SIG-M5 treated with dmso at 0.1 percent for 504 hours (cell line): ENCODE data around the gene GAREM2.
"Not testable (repeated sequence)": the region's sequence is repeated elsewhere in the genome, so short reads cannot be mapped to it uniquely, and the experiment has no call there.

Experiments
- DNase-seq: peaks from one replicate; lab custom pipeline; 2025; ENCODE audit not compliant: unreplicated experiment; lab: John Stamatoyannopoulos, UW

GAREM2 gene

DNA sequence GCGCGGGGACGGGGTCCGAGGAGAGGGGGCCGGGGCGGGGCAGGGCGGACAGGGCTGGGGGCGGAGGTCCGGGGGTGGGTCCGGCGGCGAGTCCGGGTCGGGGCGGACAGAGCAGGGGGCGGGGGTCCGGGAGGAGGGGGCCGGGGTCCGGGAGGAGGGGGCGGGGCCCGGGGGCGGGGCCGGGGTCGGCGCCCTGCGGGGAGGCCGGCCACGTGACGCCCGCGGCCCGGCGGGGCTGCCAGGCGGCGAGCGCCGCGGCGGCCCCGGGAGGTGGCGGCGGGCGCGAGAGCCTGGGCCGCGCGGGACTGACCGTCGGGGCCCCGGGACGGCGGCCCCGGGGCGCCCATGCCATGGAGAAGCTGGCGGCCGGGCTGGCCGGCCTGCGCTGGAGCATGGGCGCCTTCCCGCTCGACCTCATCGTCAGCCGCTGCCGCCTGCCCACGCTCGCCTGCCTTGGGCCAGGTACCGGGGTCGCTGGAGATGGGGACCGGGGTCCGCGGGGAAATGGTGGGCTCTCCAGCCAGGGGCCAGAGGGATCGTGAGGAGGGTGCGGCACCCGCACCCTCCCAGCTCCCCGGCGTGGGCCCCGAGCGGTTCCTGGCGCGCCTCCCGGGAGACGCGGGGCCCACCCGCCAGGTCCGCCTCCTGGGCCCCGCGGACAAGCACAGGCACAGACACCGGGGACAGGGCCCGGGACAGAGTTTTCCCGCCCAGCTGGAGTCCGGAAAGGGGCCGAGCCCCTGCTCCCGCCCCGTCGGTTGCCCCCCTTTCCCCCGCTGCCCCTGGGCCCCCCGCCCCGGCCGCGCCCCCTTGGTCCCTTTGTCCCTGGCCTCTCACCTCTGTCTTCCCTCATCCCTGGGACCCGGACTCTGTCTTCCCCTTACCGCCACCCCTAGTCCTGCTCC lies at the start of gene GAREM2:
TSS of gene GAREM2 (plus strand) at position 218 of the 905 bp plus-strand sequence. CDS start at position 351, 133 bp downstream.
- no peak for DNase-seq

DNA sequence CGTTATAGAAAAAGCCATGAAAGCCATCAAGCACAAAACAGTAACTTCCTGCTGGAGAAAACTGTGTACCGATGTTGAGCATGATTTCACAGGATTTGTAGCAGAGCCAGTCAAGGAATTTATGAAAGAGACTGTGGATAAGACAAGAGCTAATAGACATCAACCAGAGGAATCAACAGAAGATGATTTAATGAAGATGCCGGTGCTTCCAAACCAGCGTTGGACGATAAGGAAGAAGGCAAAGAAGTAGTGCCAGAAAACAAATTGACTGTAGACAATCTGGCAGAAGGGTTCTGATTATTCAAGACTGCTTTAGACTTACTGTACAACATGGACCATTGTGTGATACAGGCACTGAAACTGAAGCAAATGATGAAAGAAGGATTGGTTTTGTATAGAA lies 49.5 kb upstream of the GAREM2 start:
- DNase-seq, result no peak

DNA sequence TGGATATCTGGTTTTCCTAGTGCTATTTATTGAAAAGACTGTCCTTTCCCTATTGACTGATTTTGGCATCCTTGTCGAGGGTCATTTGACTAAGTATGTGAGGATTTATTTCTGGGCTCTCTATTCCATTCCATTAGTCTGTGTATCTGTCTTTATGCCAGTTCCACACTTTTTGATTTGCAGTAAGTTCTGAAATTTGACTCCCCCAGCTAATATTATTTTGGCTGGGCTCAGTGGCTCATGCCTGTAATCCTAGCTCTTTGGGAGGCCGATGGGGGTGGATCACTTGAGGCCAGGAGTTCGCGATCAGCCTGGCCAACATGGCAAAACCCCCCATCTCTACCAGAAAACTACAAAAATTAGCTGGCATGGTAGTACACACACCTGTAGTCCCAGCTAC lies 46.8 kb upstream of the GAREM2 start:
- DNase-seq, result no peak

DNA sequence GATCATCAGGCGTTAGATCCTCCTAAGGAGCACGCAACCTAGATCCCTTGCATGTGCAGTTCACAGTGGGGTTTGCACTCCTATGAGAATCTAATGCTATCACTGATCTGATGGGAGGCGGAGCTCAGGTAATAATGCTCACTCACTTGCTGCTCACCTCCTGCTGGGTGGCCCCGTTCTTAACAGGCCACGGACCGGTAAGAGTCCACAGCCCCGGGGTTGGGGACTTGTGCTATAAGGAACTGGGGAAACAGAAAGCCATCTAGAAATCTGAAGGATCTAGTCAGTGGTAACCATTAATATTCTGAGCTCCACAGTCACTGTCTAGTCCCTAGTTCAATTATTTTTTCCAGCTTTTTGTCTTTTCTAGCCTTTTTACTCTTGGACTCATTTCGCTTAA lies 44.7 kb upstream of the GAREM2 start:
- DNase-seq, result no peak

DNA sequence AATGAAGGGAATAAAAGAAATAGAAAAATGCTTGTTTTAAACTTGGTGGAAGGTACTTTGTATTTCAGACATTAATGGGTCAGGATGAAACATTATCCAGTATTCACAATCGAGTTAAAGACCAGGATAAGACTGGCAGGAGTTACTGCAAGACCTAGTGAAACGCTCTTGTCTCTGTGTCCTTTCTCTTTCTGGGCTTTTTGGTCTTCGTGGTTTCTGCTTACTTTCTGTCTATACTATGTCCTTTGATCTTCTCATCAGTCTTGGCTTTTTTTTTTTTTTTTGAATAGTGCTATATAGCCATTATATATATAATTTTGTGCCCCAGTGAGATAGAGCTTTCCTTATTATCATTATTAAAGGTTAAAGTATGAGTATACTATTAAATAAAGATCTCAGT lies 42.1 kb upstream of the GAREM2 start:
- DNase-seq, result no peak

DNA sequence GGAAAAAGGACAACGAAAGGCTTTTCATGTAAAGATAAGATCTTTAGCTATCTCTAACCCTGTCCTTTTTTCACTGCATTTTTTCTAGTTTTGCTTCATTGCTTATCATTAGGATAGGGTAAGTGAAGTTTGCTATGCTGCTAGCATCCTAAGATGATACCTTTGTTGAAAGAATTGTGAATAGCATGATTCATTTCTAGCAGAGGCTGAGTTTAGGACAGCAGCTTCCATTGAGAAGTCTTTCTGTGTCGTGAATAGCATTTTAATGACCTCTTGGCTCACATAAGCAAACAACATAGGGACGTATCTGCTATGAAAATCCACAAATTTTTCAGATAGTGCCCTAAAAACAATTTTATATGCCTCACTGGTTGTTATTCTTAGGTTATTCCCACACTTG lies 36.4 kb upstream of the GAREM2 start:
- DNase-seq, result no peak

DNA sequence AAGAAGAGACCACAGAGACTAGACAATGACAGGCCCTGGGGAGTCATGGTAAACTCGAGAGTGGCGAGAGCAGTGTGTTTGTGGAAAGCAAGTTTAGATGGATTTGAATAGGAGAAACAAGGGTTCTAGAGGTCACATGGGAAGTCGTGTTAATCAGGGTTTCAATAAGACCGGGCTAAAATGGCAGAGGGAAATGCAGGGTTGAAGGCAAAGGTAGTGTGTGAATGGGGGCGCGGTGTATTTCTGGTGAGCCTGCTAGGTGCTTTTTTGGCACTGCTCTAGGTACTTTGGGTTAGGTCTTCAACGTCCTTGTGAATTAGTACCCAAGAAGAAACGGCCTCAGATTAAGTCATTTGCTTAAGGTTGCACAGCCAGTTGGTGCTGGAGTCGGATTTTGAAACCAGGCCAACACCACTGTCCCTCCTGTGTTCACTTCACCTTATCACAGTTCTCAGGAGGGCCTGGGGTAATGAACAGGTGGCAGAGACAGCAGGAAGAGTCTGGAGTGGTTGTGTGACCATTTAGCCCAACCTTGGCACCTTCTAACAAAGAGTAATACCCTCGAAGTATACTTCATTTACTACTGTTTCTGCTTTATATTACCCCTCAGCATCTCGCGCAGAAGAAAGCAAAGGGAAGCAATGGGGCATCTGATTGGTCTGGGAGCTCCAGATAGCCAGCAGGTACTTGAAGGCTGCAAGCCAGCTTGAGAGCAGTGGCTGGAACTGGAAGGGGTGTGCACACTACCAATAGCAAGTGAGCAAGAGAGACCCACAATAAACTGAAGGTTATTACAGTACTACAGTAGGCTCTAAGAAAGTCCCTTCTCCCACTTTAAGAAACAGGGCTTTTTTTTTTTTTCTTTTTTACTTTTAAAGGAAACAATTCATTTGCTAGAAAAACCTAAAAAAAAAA lies 33.4 kb upstream of the GAREM2 start:
- DNase-seq, result no peak

DNA sequence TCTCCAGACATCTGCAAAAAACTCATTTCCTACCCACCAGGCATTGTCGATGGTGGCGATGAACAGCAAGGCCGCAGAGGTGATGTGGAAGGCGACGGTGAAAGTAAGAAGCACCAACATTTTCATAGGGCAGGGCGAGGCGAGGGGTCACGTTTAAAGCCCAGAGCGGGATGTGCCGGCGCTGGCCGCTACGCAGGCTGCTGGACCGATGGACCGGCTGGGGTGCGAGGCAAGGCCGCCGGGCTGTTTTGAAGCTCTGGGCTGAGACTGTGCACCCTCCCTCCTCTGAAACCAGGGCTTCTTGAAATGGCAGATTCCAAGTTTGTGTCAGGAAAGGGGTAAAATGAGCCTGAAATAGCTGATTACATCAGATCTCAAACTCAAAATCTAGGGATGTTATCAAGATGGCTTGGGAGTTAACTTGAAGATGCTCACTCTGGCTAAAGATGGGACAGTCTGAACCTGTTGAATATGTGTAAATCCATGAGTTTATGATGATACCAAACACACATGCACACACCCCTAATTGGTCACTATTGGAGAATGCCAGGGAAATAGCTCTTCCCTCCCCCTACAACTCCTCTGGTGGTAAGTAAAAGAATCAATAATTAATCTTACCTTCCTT lies 31.6 kb upstream of the GAREM2 start:
- DNase-seq, result no peak

DNA sequence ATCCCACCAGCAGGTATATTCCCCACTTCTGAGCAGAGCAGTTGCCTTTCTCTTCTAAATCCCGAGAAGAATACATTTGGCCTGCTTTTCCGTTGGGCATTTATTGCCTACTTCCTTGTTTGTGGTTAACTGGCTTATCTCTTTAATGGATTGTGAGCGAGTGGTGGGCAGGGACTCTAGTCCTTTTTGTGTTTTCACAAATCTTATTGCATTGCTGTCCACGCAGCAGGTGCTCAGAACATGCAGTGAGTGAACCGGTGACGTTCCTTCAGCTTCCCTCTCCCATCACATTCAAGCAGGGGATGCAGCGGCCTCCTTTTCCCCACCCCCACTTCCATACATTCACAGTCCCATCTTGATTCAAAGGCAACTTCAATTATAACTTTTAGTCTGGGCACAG lies 28.9 kb upstream of the GAREM2 start:
- peak; percentile 28 for DNase-seq

DNA sequence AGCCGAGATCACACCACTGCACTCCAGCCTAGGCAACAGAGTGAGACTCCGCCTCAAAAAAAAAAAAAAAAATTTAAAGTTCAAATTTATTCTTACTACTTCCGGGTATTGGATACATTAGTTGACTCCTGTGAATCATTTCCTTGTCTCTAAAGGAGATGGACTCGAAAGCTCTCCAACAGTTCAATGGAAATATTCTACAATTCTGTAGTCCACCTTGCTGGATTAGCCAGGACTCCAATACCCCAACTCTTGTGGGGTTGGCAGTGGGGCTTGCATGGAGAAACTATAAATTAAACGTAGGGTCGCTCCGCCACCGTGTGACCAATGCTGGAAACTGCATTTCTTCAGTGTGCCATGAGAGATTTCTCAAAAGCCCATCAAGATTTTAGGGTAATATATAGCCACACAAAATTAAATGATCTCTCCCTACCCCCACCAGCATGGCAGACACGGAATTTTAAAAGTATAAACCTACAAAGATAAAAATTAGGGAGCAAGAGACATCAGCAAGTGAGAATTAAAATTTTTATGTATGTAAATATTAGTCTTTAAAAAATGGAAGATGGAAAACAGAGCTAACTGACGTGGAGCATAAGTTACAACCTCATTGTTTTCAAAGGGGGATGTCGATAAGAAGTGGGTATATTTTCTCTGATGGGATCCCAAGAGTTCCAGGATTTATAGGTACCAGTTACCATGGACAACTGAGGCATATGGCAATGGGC lies 27.8 kb upstream of the GAREM2 start:
- peak; percentile 65 for DNase-seq

DNA sequence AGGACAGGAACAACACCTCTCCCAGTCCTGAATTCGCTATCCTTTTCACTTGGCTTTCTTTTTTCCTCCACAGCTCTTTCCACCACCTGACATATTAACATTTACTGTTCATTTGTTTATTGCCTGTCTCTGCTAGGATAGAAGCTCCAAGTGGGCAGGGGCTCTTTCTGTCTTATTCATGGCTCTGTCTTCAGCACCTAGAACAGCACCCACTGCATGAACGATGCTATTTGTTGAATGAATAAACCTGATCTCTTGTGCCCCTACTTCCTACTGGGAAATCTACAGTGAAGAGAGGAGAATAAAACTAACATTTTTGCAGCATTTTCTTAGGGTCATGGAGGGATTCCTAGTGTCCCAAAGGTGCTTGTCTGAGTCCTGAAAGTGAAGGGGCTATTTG lies 24.4 kb upstream of the GAREM2 start:
- DNase-seq, result no peak

DNA sequence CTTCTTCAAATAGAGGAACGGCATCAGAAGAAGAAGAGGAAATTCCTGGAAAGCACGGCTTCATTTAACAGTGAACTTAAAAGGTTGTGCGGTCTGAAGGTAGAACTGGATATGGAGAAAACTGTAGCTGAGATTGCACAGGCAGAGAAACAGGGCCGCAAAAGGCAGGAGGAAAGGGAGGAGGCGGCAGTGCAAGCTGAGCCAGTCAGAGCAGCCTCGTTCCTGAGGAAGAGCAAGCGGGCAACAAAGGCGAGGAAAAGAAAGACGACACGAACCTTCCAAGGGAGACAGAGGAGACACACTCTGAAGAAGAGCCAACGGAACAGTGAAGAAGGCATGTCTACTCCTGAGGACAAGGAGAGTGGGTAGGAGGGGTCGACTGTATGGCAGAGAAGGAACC lies 22.6 kb upstream of the GAREM2 start:
- no peak for DNase-seq

DNA sequence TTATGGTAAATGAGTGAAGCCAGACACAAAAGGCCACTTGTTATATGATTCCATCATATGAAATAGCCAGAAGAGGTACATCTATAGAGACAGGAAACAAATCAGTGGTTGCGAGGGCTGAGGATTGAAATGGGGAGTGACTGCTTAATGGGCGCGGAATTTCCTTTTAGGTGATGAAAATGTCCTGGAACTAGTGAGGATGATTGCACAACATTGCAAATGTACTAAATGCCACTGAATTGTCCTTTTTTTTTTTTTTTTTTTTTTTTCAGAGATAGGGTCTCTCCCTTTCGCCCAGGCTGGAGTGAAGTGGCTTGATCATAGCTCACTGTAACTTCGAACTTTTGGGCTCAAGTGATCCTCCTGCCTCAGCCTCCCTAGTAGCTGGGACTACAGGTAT lies 15.3 kb upstream of the GAREM2 start:
- DNase-seq, result no peak

DNA sequence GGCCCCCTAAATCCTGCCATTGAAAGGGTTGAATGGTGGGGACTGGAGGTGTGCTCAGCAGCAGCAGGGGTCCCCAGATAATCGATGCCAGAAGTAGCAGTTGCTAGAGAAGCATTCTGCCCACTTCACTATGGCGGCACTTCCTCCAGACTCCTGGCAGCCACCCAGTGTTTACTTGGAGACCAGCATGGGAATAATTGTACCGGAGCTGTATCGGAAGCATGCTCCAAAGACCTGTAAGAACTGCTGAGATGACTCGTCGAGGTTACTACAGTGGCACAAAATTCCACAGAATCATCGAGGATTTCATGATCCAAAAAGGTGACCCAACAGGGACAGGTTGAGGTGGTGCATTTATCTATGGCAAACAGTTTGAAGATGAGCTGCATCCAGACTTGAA lies 11.0 kb upstream of the GAREM2 start:
- no peak for DNase-seq

DNA sequence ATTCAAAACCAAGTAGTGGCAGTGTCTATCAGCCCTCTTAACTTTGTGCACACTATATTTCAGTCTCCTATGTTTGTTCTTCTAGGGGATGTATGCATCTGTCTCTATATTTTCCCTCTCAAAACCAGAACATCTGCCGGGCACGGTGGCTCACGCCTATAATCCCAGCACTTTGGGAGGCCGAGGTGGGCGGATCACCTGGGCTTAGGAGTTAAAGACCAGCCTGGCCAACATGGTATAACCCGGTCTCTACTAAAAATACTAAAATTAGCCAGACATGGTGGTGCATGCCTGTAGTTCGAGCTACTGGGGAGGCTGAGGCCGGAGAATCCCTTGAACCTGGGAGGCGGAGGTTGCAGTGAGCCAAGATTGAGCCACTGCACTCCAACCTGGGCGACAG lies 9.9 kb upstream of the GAREM2 start:
- no peak for DNase-seq

DNA sequence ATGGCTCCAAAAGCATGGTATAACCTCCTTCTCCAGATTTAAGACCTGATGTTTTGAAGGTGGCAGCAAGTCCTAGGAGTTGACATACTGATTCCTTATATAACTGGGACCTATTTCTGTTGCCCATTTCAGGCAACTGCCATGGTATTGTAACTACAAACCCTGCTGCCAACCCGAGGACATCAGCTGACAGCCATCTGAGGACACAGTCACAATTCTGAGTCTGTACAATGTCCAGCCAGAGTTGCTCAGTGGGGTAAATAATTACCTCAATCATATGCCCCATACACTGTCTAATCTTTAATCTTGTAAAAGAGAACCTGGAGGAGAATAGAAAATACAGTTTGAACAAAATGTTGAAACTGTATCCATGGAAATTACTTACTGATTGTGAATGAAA lies 8.7 kb upstream of the GAREM2 start:
- DNase-seq, result no peak

DNA sequence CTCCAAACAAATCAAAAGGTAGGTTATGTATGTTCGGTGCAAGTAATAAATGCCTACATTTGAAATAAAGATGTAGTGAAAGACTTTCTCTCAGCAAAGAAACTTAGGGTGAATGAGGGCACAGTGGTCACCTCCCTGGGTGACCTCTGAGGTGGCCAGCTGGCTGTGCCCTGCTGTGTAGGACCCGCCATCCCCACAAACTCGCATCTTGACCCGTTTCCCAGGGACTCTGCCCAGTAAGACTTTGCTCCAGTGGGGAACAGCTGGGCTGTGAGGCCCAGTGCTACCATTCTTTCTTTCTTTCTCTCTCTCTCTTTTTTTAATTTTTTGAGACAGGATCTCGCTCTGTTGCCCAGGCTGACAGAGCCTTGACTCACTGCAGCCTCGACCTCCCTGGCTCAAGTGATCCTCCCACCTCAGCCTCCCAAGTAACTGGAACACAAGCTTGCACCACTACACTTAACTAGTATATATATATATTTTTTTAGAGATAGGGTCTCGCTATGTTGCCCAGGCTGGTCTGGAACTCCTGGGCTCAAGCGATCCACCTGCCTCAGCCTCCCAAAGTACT lies 8.2 kb upstream of the GAREM2 start:
- DNase-seq, result no peak

DNA sequence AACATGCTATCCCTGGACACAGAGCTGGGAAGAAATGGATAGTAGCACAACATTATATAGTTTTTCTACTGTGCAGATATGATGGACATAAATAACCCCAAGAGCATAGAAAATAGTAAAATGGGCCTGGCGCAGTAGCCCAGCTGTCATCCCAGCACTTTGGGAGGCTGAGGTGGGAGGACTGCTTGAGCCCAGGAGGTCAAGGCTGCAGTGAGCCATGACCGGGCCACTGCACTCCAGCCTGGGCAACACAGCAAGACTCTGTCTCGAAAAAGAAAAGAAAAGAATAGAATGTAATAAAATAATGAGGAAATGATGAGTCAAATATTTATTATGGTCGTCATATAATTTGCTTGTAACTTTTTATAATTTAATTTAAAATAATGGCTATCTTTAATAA lies 7.5 kb upstream of the GAREM2 start:
- DNase-seq, result no peak

DNA sequence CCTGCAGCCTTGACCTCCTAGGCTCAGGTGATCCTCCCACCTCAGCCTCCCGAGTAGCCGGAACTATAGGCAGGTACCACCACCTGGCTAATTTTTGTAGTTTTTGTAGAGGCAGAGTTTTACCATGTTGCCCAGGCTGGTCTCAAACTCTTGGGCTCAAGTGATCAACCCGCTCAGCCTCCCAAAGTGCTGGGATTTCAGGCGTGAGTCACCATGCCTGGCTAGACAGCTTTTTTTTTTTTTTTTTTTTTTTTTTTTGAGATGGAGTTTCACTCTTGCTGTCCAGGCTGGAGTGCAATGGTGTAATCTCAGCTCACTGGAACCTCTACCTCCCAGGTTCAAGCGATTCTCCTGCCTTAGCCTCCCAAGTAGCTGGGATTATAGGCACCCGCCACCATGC lies 6.3 kb upstream of the GAREM2 start:
- not testable (repeated sequence) for DNase-seq

DNA sequence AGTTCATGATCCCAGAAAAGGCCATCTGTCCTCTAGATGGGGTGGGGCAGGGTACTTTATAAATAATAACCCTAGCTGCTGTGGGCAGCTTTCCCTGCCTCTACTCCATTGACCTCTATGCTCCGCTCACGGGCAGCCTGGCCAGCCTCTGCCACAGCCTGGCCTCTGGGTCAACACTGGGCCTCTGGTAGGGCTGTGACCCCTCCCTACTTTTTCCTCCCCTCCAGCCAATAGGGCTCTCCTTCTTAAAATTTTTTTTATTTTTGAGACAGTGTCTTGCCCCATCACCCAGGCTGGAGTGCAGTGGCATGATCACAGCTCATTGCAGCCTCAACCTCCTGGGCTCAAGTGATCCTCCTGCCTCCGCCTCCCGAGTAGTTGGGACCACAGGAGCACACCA lies 4.1 kb upstream of the GAREM2 start:
- no peak for DNase-seq

DNA sequence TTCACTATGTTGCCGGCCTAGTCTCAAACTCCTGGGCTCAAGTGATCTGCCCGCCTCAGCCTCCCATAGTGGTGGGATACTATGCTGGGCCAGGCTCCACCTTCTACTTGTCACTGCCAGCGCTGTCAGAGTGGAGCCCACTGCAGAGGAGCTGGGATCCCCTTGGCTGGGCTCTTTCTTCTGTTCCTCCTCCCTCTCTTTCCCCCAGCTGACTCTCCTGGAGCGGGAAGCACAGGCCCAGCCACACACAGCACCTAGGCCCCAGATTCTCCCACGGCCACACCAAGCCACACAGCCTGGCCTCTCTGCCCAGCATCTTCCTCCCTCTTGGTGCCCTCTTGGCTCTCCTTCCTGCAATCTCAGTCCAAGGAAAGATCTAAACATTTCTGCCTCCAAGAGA lies 3.7 kb upstream of the GAREM2 start:
- no peak for DNase-seq
